Measurements from ENCODE around the gene INKA1.

GRCh38 chr3:49791571-49791970 lies 11.5 kb upstream of the INKA1 start:
- TF ChIP-seq EP300 (IDR thresholded peaks at IDR 0.05) (no peak), CTCF (IDR thresholded peaks at IDR 0.05) (no peak)
